KMS-11 (cell line): ENCODE measurements around the gene CREB3L2.

Experiments
- H2AFZ ChIP-seq: fragments of 200-600 bp; sonication (generic); 2 replicates; pipeline ENCODE4 v1.6.1; 2016; ENCODE audit warnings: antibody characterized with exemption, mixed run types, low read depth
- H3K27ac ChIP-seq: fragments of 200-600 bp; sonication (generic); 2 replicates; pipeline ENCODE4 v1.6.1; 2016; ENCODE audit warnings: mild to moderate bottlenecking, mixed run types
- H3K27me3 ChIP-seq: fragments of 200-600 bp; sonication (generic); 2 replicates; pipeline ENCODE4 v1.6.1; 2017; ENCODE audit warnings: mild to moderate bottlenecking, low read depth, mixed run types, moderate library complexity; ENCODE audit not compliant: insufficient read depth
- H3K36me3 ChIP-seq: fragments of 200-600 bp; sonication (generic); 2 replicates; pipeline ENCODE4 v1.6.1; 2017; ENCODE audit warnings: mild to moderate bottlenecking, mixed run types; ENCODE audit not compliant: insufficient read depth
- H3K4me1 ChIP-seq: fragments of 200-600 bp; sonication (generic); 2 replicates; pipeline ENCODE4 v1.6.1; 2016; ENCODE audit warnings: mild to moderate bottlenecking, low read depth, mixed run types; ENCODE audit not compliant: poor library complexity, severe bottlenecking
- H3K4me2 ChIP-seq: fragments of 200-600 bp; sonication (generic); 2 replicates; pipeline ENCODE4 v1.7.0; 2016; ENCODE audit warnings: mild to moderate bottlenecking, mixed run types
- H3K4me3 ChIP-seq: fragments of 200-600 bp; sonication (generic); IDR thresholded peaks from 2 replicates; pipeline ENCODE4 v1.6.1; 2017; ENCODE audit warnings: low read depth, low read length, mixed read lengths; ENCODE audit not compliant: insufficient read depth
- H3K79me2 ChIP-seq: fragments of 200-600 bp; sonication (generic); 2 replicates; pipeline ENCODE4 v1.6.1; 2016; ENCODE audit warnings: low read depth, mixed run types; ENCODE audit not compliant: insufficient read depth
- H3K9ac ChIP-seq: fragments of 200-600 bp; sonication (generic); 2 replicates; pipeline ENCODE4 v1.6.1; 2016; ENCODE audit warnings: mild to moderate bottlenecking, mixed run types
- H4K20me1 ChIP-seq: fragments of 200-600 bp; sonication (generic); 2 replicates; pipeline ENCODE4 v1.6.1; 2016; ENCODE audit warnings: mild to moderate bottlenecking, mixed run types; ENCODE audit not compliant: insufficient read depth
- TF ChIP-seq, protein P1 (sequence below): fragments of 200-600 bp; sonication (generic); conservative IDR thresholded peaks from 2 replicates; pipeline ENCODE4 v1.6.1; 2017; ENCODE audit warnings: low read depth, mild to moderate bottlenecking, antibody characterized with exemption, low read length, moderate library complexity, mixed read lengths

The CREB3L2 gene

DNA sequence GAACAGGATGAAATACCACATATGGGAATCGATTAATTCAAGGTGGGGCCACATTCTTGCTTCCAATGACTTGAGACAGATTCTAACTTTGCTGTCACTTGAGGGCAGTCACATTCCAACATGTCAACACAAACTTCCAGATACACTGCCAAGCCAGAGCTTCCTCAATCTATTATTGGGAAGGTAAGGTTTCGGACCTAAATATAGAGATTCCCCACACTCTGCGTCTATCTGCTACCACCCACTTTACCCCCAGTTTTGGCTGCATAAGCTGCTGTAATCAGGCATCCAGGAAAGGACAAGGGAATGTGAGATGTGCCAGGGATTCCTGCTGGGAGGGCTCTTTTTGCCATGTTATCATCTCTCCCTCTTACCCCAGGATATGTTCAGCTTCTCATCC is 134.6 kb downstream of the CREB3L2 start:
- Histone ChIP-seq H3K36me3 (no peaks in the 10 kb centered on the region), H3K27me3 (no peaks in the 10 kb centered on the region), H3K27ac (no peak overlapping the region), H4K20me1 (no peaks in the 10 kb centered on the region), H3K4me2 (no peak overlapping the region), H2AFZ (no peak overlapping the region), H3K4me1 (no peaks in the 10 kb centered on the region), H3K9ac (no peak overlapping the region), H3K4me3 (no peak overlapping the region), H3K79me2 (no peaks in the 10 kb centered on the region)
- TF ChIP-seq, protein P1, sequence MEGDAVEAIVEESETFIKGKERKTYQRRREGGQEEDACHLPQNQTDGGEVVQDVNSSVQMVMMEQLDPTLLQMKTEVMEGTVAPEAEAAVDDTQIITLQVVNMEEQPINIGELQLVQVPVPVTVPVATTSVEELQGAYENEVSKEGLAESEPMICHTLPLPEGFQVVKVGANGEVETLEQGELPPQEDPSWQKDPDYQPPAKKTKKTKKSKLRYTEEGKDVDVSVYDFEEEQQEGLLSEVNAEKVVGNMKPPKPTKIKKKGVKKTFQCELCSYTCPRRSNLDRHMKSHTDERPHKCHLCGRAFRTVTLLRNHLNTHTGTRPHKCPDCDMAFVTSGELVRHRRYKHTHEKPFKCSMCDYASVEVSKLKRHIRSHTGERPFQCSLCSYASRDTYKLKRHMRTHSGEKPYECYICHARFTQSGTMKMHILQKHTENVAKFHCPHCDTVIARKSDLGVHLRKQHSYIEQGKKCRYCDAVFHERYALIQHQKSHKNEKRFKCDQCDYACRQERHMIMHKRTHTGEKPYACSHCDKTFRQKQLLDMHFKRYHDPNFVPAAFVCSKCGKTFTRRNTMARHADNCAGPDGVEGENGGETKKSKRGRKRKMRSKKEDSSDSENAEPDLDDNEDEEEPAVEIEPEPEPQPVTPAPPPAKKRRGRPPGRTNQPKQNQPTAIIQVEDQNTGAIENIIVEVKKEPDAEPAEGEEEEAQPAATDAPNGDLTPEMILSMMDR = no peak

DNA sequence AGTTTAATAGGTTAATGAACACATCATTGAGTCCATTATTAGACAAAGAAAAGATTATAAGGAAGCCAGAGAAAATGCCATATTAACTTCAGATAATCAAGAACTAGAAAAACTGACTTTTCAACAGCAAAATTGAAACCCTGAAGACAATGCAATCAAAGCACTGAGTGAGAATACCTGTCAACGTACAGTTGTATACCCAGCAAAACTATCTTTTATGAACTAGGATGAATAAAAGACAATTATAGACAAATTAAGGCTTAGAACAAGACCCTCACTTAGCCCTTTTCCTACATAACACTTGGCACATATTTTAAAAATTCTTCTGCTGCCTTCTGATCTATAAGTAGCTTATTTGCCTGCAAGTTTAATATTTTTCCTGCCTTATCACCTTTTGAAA is 136.1 kb downstream of the CREB3L2 start:
- H2AFZ ChIP-seq = no peak overlapping the region
- no peak overlapping the region for H3K27ac ChIP-seq
- no peak overlapping the region for H3K9ac ChIP-seq
- no peaks in the 10 kb centered on the region for H3K4me1 ChIP-seq
- H4K20me1 ChIP-seq = no peaks in the 10 kb centered on the region
- no peaks in the 10 kb centered on the region for H3K36me3 ChIP-seq
- no peak overlapping the region for H3K4me3 ChIP-seq
- H3K27me3 ChIP-seq = no peaks in the 10 kb centered on the region
- TF ChIP-seq, protein P1 = no peak
- H3K79me2 ChIP-seq = no peaks in the 10 kb centered on the region
- H3K4me2 ChIP-seq = no peak overlapping the region

DNA sequence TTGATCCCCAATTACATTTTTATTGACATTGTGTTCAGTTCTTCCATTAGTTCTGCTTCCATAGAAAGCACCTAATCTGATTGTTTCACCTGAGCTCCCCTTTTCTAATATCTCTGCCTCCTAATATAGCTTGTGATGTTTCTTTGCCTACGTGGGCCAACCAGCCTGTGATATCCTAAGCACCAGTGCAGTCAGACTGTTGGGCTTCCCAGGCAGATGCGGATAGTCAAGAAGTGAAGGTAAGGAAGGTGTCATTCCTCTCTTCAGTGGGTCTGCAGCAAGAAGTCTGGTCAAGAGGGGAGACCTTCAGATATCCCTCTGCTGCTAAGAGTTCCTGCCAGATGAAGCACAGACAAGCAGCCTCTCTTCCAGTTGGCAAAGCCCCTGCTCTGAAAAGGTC is 138.9 kb downstream of the CREB3L2 start:
- Histone ChIP-seq H4K20me1 (no peaks in the 10 kb centered on the region), H3K79me2 (no peaks in the 10 kb centered on the region), H3K27me3 (no peaks in the 10 kb centered on the region), H3K27ac (no peak overlapping the region), H3K9ac (no peak overlapping the region), H2AFZ (no peak overlapping the region), H3K4me1 (no peaks in the 10 kb centered on the region), H3K4me2 (no peak overlapping the region), H3K36me3 (no peaks in the 10 kb centered on the region), H3K4me3 (no peak overlapping the region)
- TF ChIP-seq, protein P1 = no peak

DNA sequence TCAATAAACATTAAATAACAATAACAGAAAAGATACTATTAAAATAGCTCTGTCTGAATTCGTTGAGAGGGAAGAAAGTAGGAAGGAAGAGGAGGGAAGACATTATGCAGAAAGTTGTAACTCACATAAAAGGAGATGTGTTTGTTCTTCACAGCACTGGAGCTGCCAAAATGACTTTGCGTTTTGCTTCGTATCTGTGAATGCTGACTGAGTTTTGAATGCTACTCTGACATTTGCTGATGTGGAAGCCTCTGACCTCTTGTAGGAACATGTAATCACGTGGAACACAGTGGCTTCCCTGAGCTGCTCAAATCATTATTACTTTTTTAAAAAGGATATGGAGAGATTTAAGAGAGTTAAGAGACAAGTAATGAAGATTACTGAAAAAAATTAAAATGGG is 139.5 kb downstream of the CREB3L2 start:
- no peaks in the 10 kb centered on the region for H4K20me1 ChIP-seq
- H3K36me3 ChIP-seq = no peaks in the 10 kb centered on the region
- H3K4me3 ChIP-seq = no peak overlapping the region
- H3K27ac ChIP-seq = no peak overlapping the region
- no peak overlapping the region for H2AFZ ChIP-seq
- TF ChIP-seq, protein P1 = no peak
- H3K4me1 ChIP-seq = no peaks in the 10 kb centered on the region
- no peak overlapping the region for H3K9ac ChIP-seq
- no peaks in the 10 kb centered on the region for H3K79me2 ChIP-seq
- H3K27me3 ChIP-seq = no peaks in the 10 kb centered on the region
- H3K4me2 ChIP-seq = no peak overlapping the region
